HG02678 (cell line): ENCODE data around the gene MMGT1.

Source experiments
- ATAC-seq: cut with Tn5 transposase; IDR thresholded peaks from one replicate; pipeline ENCODE4 v1.9.1; 2021; ENCODE audit warnings: mild to moderate bottlenecking, moderate library complexity; ENCODE audit not compliant: unreplicated experiment

Gene MMGT1

DNA sequence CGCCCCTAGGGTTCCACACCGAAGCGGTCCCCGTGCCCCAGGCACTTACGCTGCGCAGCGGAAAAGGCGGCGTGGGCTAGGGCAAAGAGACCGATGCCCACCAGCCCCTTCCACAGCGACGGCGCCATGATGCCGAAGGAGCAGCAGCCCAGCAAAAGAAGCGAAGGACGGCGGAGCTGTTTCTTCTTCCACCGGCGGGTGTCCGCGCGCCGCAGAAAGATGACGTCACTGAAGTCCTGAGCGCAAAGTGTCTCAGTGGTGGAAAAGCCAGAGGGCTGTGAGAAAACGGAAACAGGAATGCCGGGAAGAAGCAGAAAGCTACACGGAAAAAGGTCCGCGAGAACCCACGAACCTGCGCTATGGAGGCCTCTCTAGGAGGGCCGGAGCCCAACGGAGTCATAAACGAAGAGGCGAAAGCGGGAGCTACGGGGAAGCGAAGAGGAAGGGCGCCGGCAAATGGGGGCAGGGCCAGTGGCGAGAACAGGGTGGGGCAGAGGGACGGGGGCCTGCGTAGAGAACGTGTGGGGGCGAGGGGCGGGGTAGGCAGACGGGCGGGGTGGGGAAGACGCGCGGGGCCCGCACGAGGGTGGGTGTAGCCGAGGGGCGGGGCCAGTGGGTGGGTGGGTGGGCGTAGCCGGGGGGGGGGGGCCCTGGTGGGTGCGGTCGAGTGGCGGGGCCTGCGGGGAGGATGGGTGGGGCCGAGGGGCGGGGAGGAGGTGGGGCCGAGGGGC is at the start of gene MMGT1:
MMGT1 (minus strand) TSS at position 441 of the 731 bp plus-strand sequence; CDS start at position 128, 313 bp downstream.
- peak; percentile 84 for ATAC-seq

DNA sequence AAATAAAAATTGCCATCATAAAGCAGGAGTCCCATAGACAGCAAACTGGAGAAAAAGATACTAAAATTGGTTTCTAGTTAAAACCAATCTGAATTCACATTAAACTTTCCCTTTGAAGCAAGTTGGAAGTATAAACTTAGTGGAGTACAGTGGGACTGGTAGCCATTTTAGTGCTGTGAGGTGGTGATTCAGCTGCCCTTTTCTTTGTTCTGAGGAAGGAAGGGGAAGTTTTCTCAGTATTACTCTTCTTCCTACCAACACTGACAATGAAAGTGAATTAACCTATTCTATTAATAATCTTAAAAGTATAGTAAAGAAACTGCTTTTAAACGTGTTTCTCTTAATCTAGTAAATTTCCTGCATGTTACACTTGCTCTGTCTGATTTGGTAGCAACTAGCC is 48.1 kb upstream of the MMGT1 start:
- peak; percentile 65 for ATAC-seq

DNA sequence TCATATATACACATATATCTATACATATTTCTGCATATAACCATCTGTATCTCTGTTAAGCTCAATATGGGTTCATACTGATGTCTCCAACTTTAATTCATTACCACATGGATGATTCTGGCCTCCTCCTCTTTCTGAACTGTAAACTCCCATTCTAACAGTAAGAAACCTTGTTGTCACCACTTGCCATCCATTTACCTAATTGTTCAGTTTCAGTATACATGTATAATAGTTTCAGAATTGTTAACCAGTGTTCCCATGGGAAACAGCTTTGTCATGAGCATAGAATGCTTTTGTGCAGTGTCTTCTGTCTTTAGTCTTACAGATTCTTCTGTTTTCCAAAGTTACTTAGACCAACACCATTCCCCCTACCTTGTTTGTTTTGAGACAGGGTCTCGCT is 47.4 kb upstream of the MMGT1 start:
- peak; percentile 80 for ATAC-seq

DNA sequence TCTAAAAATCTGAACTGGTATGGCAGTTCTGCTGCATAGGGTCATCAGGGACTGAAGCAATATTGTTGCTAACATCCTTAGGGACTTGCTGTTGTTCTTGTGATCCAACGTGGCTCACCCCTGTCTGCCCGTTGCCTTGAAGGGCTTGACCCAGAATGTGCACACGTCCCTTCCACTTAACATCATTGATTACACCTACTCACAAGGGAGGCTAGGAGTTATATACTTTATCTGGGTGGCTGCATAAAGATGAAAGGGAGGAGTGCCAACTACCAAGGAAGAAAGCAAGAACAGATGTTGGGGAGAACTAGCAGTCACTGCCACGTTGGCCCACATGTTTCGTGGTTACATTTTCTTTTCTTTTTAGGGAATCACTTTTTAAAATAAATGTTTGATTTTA is 45.4 kb upstream of the MMGT1 start:
- no peak for ATAC-seq

DNA sequence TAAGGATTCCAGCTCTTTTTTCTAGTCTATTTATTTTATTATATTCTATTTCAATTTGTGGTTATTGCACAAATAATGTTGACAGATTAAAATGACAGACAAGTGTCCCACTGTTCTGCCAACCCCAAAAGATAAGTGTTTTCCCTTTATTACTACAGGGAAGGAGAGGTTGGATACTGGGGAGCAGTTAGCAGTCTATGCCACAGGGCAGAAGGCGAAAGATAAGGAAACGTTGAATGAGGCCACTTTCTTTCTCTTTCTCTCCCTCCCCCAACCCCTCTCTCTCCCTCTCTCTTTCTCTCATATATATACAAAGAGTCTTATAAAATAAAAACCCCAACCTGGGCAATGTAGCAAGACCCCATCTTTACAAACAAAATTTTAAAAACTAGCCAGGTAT is 43.1 kb upstream of the MMGT1 start:
- ATAC-seq: no peak

DNA sequence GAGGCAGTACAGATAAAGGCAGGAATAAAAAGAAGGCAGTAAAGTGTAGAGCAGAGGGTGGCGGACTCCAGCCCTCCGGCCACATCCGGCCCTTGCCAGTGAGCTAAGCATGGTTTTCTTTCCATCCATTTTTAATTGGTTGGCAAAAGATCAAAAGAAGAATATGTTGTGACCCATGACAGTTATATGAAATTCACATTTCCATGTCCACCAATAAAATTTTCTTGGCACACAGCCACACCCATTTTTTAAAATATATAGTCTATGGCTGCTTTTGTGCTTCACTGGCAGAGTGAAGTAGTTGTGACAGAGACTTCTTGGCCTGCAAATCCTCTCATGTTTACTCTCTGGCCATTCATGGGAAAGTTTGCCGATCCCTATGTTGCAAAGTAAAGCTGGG is 41.2 kb upstream of the MMGT1 start:
- ATAC-seq: no peak

DNA sequence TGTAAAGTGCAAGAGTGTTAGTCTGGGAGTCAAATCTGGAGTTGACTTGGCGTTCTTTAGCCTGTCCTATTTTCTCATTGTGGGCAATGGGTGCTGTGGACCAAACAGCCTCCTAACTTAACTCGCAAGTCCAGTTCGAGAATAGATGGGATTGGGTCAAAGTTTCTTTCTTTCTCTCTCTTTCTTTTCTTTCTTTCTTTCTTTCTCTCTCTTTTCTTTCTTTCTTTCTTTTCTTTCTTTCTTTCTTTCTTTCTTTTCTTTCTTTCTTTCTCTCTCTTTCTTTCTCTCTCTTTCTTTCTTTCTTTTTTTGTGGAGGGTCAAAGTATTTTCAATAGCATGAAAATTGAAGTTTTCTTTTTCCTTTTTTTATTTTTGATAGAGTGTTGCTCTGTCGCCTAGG is 14.5 kb upstream of the MMGT1 start:
- ATAC-seq: no peak

DNA sequence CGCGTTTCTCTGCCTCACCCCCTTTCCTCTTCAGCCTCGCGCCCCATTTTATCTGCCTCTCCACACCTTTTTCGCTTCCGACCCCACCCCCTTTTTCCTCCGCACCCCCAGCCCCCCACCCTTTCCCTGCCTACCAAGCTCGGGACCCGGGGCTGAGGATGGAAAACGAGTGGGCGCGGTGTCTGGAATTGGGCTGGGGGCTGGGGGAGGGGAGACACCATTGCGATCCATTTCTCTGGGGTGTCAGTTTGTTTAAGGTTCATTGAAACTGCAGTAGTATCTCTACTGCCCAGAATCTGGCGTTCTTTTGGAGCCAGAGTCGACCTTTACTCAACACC is 12.2 kb upstream of the MMGT1 start:
- no peak for ATAC-seq

DNA sequence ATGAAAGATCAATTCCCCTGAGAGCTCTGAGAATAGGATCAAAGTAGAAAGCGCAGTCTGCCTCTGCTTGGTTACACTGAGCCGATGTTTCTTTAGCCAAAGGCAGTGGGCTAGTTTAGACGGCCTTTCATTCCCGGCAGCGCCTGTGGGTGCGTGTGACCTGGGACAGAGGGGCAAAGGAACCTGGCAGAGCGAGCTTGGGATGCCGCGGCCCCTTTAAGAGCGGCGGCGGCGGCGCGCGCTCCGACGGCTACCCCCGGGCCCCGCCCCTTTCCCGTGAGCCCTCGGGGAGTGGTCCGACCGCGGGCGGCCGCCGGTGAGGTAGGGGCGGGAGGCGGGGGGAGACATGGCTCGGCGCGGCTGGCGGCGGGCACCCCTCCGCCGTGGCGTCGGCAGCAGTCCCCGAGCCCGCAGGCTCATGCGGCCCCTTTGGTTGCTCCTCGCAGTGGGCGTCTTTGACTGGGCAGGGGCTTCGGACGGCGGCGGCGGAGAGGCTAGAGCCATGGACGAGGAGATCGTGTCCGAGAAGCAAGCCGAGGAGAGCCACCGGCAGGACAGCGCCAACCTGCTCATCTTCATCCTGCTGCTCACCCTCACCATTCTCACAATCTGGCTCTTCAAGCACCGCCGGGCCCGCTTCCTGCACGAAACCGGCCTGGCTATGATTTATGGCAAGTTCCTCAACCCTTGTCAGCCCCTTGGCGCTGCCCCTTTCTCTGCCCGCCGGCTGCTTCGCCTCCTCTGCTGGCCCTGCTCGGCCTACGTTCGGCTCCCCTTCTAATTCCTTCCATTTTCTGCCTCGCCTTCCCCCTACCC is 11.6 kb upstream of the MMGT1 start, which contains the start of gene SLC9A6:
SLC9A6 (plus strand) TSS at position 279 of the 816 bp plus-strand sequence; CDS start at position 503, 224 bp downstream.
- peak; percentile 94 for ATAC-seq

DNA sequence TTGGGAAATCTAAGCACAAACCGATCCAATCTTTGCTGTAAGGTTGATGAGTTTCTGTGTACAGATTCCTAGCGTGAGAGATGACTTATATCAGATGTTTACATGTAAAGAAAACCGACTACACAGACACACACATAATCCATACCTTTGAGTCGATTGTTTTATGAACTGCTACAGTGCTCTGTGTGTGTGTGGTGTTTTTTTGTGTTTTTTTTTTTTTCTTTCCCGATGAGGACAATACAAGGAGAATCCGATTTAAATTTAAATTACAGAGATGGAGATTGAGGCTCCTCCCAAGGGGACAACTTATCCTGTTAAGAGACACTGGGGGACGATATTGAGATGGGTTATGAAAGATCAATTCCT is 11.0 kb upstream of the MMGT1 start:
- no peak for ATAC-seq

DNA sequence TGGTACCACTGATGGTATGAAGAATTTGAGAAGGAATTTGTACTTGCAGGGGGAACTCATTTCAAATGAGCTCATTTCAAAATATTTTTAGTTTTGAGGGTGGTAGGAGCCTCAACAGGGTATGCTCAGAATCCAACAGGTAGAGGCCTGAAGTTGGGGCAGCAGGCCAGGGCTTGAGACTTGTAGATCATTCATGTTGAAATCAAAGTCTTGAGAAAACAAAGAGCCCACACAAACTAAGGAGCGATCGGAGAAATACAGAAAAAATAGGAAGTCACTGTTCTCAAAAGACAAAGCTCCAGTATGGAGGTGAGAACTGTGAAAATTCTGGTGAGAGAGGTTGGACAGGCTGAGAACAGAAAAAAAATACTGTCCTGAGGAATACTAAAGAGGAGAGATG is 10.5 kb upstream of the MMGT1 start:
- ATAC-seq: no peak

DNA sequence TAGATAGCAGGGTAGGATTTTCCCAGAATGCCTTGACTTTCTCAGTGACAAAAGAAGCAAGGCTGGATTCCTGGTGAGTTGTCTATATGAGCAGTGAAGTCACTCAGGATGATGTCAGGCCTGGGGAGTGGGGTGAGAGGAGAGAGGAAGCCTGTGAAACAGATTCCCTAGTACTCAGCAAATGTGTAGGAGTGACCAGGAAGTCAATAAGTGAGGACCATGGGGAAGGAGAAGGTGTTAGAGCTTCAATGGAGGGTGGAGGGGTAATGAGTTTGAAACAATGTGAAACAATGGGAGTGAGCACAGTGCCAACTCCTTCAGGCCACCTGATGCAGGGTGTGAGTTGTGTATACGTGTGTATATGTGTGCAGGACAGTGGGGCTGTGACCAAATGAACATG is 9.1 kb upstream of the MMGT1 start:
- ATAC-seq: no peak

DNA sequence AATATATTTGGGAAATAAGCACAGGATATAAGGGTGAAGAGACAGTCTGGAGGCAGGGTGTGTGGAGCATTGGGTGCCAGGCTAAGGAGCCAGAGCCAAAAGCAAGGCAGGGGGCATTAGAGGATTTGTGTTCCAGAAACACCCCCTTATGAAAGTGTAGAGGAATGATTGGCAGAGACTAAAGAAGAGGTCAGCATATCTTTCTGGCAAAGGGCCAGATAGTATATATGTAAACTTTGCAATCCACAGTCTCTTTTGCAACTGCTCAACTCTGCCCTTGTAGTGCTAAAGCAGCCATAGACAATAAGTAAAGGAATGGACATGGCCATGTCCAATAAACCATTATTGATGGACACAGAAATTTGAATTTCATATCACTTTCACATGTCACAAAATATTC is 7.9 kb upstream of the MMGT1 start:
- ATAC-seq: no peak

DNA sequence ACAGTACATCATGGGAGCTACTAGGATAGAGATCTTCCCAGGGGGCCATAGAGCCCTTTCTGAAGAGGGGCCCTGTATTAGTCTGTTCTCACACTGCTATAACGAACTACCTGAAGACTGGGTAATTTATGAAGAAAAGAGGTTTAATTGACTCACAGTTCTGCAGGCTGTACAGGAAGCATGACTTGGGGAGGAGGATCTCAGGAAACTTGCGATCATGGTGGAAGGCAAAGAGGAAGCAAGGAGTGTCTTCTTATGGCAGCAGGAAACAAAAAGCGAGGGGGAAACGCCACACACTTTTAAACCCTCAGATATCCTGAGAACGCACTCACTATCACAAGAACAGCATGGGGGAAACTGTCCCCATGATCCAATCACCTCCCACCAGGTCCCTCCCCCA is 7.2 kb upstream of the MMGT1 start:
- no peak for ATAC-seq

DNA sequence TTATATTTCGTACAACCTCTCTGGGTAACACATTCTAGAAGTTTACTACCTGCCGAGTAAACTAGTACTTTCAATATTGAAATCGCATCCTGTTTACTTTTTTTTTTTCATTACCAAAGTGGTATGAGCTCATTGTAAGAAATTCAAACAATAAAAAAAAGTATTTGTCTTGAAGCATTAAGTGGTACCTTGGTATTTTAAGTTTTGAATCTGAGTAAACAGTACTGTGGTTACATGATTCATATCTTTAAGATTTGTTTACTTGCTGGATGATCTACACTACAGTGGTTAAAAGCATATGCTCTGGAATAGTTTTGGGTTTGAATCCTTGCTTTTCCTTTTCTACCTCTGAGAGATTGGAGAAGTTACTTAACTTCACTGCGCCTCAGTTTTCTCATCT is 3.8 kb upstream of the MMGT1 start:
- no peak for ATAC-seq

DNA sequence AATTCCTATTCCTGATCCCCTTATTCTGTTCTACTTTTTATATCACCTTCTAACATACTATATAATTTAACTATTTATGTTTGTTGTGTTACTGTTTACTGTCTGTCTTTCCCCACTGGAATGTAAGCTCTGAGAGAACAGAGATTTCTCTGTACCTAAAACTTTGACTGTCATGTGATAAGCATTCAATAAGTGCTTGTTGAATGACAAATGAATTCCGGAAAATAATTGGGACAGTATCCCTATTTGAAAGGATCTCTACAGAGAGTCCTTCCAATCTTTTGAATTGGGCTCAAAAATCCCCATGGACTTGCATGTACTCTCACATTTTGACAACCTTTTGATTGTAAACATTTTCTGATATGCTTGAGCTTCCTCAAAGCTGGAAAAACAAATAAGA is 1.6 kb upstream of the MMGT1 start:
- no peak for ATAC-seq

DNA sequence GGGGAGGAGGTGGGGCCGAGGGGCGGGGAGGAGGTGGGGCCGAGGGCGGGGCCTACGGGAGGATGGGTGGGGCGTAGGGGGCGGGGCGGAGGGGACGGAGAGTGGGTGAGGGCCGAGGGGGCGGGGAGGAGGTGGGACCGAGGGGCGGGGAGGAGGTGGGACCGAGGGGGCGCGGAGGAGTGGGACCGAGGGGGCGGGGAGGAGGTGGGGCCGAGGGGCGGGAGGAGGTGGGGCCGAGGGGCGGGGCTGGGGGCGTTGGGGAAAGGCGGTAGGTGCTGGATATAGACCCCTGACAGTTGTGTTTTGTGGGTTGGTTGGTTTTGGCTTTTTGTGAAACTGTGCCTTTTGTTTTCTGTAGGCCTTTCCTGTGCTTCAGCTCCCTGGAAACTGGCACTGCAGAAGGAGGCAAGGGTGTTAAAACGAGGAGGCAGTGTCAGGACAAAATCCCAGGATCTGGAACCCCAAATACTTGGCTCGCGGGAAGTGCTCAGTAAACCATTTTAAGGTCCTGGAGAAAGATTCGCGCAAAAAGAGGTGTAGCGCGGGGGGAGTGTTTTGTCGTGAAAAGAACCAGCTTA is 580 bp upstream of the MMGT1 start:
- no peak for ATAC-seq

DNA sequence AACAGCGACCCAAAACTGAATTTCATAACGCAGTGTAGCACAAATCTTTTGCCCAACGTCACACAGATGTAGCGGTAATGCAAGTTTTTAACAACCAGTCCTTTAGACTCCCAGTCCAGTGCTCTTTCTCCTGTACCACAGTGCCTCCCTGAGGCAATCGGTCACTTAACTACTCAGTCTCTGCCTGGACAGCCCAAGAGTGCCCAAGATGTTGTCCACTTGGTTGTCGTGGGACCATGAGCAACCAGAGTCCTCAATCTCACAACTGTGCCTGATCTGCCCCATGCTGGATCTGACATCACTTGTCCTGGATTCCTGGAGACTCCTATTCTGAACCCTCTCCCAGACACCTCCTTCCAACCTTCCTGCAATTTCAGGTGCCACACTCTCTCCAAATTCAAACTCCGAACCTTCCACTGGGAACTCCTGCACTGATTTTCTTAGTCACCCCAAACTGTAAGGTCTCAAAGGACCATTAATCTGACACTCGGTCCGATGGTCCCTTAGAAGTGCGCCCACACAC is 702 bp downstream of the MMGT1 start:
- ATAC-seq: no peak

DNA sequence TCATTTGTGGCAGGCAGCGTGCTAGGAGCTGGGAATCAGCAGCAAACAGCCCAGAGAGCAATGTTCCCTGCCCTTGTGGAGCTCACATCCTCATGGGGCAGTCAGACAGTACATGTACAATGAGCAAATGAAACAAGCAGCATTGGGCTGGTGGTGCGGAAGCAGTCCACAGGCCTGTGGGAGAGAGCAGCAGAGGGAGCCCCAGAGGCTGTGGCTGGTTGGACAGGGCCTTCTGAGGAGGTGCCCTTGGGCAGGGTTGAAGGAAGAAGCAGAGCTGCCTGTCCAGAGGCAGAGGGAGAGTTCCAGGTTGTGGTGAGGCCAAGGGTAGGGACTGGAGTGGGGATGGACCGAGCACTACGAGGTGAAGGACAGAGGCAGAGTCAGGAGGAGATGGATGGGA is 22.5 kb downstream of the MMGT1 start:
- no peak for ATAC-seq

DNA sequence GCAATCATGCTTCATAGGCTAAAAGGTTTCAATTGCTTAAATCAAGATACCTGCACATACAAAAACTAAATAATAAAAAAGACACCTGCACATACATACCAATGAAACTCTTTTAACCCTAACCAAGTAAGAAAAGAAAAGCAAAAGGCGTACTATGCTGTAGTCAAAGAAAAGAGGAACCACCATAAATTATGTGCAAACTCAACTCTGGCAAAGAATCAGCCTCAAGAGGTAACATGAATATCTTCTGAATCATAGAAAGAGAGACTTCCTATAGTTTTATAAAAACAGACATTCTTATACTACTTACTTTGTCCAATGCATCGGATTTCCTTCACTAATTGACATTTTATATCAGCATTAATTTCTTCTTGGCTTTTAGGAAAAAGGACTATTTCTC is 29.3 kb downstream of the MMGT1 start:
- no peak for ATAC-seq

DNA sequence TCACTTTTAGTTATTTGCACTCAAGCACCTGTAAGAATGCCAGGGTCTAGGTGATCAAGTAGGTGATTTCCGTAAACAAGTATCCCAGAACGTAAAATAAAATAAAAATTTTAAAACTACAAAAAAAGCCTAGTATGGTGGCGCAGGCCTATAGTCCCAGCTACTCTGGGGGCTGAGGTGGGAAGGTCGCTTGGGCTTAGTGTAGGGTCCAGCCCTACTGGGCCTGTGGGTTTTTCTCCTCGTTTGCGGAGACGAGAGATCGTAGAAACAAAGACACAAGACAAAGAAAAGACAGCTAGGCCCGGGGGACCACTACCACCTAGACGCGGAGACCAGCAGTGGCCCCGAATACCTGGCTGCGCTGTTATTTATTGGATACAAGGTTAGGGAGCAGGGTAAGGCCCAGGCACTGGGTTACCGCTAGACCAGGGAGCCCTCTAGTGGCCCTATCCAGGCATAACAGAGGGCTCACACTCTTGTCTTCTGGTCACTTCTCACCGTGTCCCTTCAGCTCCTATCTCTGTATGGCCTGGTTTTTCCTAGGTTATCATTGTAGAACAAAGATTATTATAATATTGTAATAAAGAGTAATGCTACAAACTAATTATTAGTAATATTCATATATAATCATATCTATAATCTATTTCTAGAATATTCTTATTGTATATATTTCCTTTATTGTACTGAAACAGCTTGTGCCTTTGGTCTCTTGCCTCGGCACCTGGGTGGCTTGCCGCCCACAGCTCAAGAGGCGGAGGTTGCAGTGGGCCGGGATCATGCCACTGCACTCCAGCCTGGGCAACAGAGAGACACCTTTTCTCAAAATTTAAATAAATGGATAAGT is 41.9 kb downstream of the MMGT1 start:
- peak; percentile 68 for ATAC-seq
